ENCODE data around the gene ADCY10. TPM values are rescaled to one million over a fixed set of nuclear protein-coding genes. Genes with fewer than 3 reads are reported as not detected.

The ADCY10 gene
- total RNA-seq, 1 experiment from 2014 or later: 0.10 TPM

DNA sequence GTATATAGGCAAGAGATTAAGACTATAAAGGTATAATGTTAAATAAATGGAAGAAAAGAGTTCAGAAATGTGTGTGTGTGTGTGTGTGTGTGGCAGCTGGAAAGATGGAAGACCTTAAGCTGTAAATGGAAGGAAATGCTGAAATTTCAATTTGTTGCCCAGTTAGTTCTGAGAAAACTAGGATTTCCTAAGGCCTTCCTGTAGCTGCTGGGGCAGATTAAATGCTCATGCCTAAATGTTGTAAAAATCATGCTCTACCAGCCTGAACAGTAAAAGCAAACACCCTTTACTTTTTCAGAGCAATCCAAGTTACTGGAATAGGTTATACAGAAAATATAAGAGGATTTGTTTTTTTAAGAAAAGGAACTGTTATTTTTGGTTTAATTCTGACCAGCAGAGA is 8.3 kb downstream of the ADCY10 start:
- TF ChIP-seq POLR2AphosphoS5 (IDR thresholded peaks at IDR 0.05; ENCODE audit: low read depth, low read length) (no peak), SIN3A (IDR thresholded peaks at IDR 0.05; ENCODE audit: borderline replicate concordance, insufficient read depth, low read depth, low read length) (no peak), TCF7L2 (IDR thresholded peaks at IDR 0.05; ENCODE audit: low read depth, low read length) (no peak)
- TF ChIP-seq, protein P1, sequence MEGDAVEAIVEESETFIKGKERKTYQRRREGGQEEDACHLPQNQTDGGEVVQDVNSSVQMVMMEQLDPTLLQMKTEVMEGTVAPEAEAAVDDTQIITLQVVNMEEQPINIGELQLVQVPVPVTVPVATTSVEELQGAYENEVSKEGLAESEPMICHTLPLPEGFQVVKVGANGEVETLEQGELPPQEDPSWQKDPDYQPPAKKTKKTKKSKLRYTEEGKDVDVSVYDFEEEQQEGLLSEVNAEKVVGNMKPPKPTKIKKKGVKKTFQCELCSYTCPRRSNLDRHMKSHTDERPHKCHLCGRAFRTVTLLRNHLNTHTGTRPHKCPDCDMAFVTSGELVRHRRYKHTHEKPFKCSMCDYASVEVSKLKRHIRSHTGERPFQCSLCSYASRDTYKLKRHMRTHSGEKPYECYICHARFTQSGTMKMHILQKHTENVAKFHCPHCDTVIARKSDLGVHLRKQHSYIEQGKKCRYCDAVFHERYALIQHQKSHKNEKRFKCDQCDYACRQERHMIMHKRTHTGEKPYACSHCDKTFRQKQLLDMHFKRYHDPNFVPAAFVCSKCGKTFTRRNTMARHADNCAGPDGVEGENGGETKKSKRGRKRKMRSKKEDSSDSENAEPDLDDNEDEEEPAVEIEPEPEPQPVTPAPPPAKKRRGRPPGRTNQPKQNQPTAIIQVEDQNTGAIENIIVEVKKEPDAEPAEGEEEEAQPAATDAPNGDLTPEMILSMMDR (IDR thresholded peaks at IDR 0.05): no peak
- TF ChIP-seq, protein P2, sequence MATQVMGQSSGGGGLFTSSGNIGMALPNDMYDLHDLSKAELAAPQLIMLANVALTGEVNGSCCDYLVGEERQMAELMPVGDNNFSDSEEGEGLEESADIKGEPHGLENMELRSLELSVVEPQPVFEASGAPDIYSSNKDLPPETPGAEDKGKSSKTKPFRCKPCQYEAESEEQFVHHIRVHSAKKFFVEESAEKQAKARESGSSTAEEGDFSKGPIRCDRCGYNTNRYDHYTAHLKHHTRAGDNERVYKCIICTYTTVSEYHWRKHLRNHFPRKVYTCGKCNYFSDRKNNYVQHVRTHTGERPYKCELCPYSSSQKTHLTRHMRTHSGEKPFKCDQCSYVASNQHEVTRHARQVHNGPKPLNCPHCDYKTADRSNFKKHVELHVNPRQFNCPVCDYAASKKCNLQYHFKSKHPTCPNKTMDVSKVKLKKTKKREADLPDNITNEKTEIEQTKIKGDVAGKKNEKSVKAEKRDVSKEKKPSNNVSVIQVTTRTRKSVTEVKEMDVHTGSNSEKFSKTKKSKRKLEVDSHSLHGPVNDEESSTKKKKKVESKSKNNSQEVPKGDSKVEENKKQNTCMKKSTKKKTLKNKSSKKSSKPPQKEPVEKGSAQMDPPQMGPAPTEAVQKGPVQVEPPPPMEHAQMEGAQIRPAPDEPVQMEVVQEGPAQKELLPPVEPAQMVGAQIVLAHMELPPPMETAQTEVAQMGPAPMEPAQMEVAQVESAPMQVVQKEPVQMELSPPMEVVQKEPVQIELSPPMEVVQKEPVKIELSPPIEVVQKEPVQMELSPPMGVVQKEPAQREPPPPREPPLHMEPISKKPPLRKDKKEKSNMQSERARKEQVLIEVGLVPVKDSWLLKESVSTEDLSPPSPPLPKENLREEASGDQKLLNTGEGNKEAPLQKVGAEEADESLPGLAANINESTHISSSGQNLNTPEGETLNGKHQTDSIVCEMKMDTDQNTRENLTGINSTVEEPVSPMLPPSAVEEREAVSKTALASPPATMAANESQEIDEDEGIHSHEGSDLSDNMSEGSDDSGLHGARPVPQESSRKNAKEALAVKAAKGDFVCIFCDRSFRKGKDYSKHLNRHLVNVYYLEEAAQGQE (IDR thresholded peaks at IDR 0.05; ENCODE audit: insufficient read depth in 1 of 2, low read depth in 2 of 2, low read length in 1 of 2): no peak
- DNase-seq (ENCODE audit: low read depth, low spot score) (no peak), ATAC-seq (no peak)
- Histone ChIP-seq H3K36me3 (ENCODE audit: control insufficient read depth, insufficient read depth, low read length) (no peaks in the 10 kb centered on the region), H3K27me3 (ENCODE audit: control insufficient read depth, insufficient read depth, low read length) (no peaks in the 10 kb centered on the region), H3K4me1 (ENCODE audit: control insufficient read depth, insufficient read depth, low read length) (no peaks in the 10 kb centered on the region), H3K4me3 (ENCODE audit: low read depth in 2 of 2, low read length in 2 of 2) (no peak overlapping the region), H3K27ac (ENCODE audit: low read length) (no peak overlapping the region), H3K9me3 (ENCODE audit: control insufficient read depth, insufficient read depth, low read depth, low read length) (peaks cover 11% of the 10 kb centered on the region; the same call in 1 of the 2 replicates)
- ChIA-PET POLR2A (no interaction called here), CTCF (no interaction called here)
- BruUV-seq (replicated peaks): no TSS peak
- in situ Hi-C loops (cut with HindIII; ENCODE audit: low pct_unique_long_range_greater_than_20kb, low sequenced_read_pairs) (no loop called here), intact Hi-C loops (cut with micrococcal nuclease; ENCODE audit: unreplicated experiment) (no loop called here)

DNA sequence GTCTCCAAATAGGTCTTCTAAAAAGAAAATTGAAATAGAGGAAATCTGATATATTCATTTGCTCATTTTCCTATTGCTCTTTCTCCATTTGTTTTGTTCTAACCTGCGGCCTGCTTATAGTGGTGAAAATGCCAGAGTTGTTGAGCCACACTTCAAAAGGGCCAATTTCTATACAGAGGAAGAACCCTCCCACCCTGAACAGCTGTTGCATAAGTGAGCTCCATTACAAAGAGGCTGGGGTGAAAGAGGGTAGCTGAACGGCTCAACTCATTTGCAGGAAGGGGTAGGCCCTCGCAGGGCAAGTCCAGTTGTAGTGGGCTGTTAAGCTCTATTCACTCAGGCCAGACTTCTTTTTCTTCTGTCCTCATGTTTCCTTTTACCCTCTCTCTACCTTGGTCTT is 8.8 kb downstream of the ADCY10 start:
- H3K9me3 ChIP-seq (ENCODE audit: control insufficient read depth, insufficient read depth, low read depth, low read length): peaks cover 11% of the 10 kb centered on the region; the same call in 1 of the 2 replicates
- intact Hi-C loops (cut with micrococcal nuclease; ENCODE audit: unreplicated experiment): no loop called here

More for the DNA sequence above, 8.8 kb downstream of the ADCY10 start:
- POLR2A ChIA-PET: no interaction called here
- in situ Hi-C loops (cut with HindIII; ENCODE audit: low pct_unique_long_range_greater_than_20kb, low sequenced_read_pairs): no loop called here
- BruUV-seq (replicated peaks): no TSS peak
- H3K4me3 ChIP-seq (ENCODE audit: low read depth in 2 of 2, low read length in 2 of 2): no peak overlapping the region
- CTCF ChIA-PET: no interaction called here
- no peaks in the 10 kb centered on the region for H3K27me3 ChIP-seq (ENCODE audit: control insufficient read depth, insufficient read depth, low read length)
- no peaks in the 10 kb centered on the region for H3K36me3 ChIP-seq (ENCODE audit: control insufficient read depth, insufficient read depth, low read length)
- H3K27ac ChIP-seq (ENCODE audit: low read length): no peak overlapping the region
- no peak for ATAC-seq
- no peaks in the 10 kb centered on the region for H3K4me1 ChIP-seq (ENCODE audit: control insufficient read depth, insufficient read depth, low read length)
- DNase-seq (ENCODE audit: low read depth, low spot score): no peak
- TF ChIP-seq, protein P1 (IDR thresholded peaks at IDR 0.05): no peak
- TF ChIP-seq SIN3A (IDR thresholded peaks at IDR 0.05; ENCODE audit: borderline replicate concordance, insufficient read depth, low read depth, low read length): no peak
- TF ChIP-seq, protein P2 (IDR thresholded peaks at IDR 0.05; ENCODE audit: insufficient read depth in 1 of 2, low read depth in 2 of 2, low read length in 1 of 2): no peak
- TF ChIP-seq TCF7L2 (IDR thresholded peaks at IDR 0.05; ENCODE audit: low read depth, low read length): no peak
- TF ChIP-seq POLR2AphosphoS5 (IDR thresholded peaks at IDR 0.05; ENCODE audit: low read depth, low read length): no peak
